ENCODE measurements around the gene DOCK11.

DNA sequence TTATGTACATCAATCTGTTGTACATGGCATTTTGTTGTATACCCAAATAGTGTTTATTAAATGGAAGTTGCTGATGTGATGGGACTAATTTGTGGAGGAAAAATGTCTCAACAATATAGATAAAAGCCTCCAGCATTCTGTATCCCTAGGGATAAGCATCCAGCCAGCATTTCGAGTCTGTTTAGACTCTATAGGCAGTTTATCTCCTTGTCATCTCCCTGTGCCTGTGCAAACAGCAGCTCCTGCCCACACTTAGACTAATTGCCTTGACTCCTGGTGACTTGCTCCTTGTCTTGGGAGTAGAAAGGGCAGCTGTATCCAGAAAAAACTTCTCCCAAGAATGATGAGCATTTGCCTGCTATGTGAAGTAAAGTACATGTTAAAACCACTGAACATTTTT is 83.8 kb downstream of the DOCK11 start:
- TF ChIP-seq, protein P1, sequence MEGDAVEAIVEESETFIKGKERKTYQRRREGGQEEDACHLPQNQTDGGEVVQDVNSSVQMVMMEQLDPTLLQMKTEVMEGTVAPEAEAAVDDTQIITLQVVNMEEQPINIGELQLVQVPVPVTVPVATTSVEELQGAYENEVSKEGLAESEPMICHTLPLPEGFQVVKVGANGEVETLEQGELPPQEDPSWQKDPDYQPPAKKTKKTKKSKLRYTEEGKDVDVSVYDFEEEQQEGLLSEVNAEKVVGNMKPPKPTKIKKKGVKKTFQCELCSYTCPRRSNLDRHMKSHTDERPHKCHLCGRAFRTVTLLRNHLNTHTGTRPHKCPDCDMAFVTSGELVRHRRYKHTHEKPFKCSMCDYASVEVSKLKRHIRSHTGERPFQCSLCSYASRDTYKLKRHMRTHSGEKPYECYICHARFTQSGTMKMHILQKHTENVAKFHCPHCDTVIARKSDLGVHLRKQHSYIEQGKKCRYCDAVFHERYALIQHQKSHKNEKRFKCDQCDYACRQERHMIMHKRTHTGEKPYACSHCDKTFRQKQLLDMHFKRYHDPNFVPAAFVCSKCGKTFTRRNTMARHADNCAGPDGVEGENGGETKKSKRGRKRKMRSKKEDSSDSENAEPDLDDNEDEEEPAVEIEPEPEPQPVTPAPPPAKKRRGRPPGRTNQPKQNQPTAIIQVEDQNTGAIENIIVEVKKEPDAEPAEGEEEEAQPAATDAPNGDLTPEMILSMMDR (IDR thresholded peaks at IDR 0.05; ENCODE audit: insufficient read depth, low read length): no peak
- TF ChIP-seq POLR2AphosphoS5 (IDR thresholded peaks at IDR 0.05; ENCODE audit: low read depth) (no peak), SPI1 (IDR thresholded peaks at IDR 0.05; ENCODE audit: borderline replicate concordance, low read depth) (no peak), GABPA (IDR thresholded peaks at IDR 0.05; ENCODE audit: low read depth) (no peak)
- TF ChIP-seq, protein P2, sequence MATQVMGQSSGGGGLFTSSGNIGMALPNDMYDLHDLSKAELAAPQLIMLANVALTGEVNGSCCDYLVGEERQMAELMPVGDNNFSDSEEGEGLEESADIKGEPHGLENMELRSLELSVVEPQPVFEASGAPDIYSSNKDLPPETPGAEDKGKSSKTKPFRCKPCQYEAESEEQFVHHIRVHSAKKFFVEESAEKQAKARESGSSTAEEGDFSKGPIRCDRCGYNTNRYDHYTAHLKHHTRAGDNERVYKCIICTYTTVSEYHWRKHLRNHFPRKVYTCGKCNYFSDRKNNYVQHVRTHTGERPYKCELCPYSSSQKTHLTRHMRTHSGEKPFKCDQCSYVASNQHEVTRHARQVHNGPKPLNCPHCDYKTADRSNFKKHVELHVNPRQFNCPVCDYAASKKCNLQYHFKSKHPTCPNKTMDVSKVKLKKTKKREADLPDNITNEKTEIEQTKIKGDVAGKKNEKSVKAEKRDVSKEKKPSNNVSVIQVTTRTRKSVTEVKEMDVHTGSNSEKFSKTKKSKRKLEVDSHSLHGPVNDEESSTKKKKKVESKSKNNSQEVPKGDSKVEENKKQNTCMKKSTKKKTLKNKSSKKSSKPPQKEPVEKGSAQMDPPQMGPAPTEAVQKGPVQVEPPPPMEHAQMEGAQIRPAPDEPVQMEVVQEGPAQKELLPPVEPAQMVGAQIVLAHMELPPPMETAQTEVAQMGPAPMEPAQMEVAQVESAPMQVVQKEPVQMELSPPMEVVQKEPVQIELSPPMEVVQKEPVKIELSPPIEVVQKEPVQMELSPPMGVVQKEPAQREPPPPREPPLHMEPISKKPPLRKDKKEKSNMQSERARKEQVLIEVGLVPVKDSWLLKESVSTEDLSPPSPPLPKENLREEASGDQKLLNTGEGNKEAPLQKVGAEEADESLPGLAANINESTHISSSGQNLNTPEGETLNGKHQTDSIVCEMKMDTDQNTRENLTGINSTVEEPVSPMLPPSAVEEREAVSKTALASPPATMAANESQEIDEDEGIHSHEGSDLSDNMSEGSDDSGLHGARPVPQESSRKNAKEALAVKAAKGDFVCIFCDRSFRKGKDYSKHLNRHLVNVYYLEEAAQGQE (IDR thresholded peaks at IDR 0.05; ENCODE audit: insufficient replicate concordance, low read depth): no peak
